Epithelial cell of esophagus (primary cell): Measurements from ENCODE around the gene STING1.

ENCODE experiments used
- DNase-seq: peaks from one replicate; pipeline ENCODE4 v3.0.0; 2010; ENCODE audit warnings: low read depth
- H3K4me3 ChIP-seq: 2 replicates; pipeline ENCODE4 v1.5.1; 2011; ENCODE audit warnings: mild to moderate bottlenecking, low read length, control low read depth
- TF ChIP-seq, protein P1 (sequence below): IDR thresholded peaks from 2 replicates; pipeline ENCODE4 v1.5.1; 2011; ENCODE audit warnings: low read depth, mild to moderate bottlenecking, low read length, control low read depth, inconsistent platforms; ENCODE audit not compliant: insufficient read depth; ENCODE audit errors: missing control alignments

STING1 gene

GRCh38 chr5:139468421-139468931 is 14.1 kb downstream of the STING1 start:
- no peak overlapping the region for H3K4me3 ChIP-seq
- TF ChIP-seq, protein P1, sequence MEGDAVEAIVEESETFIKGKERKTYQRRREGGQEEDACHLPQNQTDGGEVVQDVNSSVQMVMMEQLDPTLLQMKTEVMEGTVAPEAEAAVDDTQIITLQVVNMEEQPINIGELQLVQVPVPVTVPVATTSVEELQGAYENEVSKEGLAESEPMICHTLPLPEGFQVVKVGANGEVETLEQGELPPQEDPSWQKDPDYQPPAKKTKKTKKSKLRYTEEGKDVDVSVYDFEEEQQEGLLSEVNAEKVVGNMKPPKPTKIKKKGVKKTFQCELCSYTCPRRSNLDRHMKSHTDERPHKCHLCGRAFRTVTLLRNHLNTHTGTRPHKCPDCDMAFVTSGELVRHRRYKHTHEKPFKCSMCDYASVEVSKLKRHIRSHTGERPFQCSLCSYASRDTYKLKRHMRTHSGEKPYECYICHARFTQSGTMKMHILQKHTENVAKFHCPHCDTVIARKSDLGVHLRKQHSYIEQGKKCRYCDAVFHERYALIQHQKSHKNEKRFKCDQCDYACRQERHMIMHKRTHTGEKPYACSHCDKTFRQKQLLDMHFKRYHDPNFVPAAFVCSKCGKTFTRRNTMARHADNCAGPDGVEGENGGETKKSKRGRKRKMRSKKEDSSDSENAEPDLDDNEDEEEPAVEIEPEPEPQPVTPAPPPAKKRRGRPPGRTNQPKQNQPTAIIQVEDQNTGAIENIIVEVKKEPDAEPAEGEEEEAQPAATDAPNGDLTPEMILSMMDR: no peak
- peak; percentile 28 for DNase-seq

DNA sequence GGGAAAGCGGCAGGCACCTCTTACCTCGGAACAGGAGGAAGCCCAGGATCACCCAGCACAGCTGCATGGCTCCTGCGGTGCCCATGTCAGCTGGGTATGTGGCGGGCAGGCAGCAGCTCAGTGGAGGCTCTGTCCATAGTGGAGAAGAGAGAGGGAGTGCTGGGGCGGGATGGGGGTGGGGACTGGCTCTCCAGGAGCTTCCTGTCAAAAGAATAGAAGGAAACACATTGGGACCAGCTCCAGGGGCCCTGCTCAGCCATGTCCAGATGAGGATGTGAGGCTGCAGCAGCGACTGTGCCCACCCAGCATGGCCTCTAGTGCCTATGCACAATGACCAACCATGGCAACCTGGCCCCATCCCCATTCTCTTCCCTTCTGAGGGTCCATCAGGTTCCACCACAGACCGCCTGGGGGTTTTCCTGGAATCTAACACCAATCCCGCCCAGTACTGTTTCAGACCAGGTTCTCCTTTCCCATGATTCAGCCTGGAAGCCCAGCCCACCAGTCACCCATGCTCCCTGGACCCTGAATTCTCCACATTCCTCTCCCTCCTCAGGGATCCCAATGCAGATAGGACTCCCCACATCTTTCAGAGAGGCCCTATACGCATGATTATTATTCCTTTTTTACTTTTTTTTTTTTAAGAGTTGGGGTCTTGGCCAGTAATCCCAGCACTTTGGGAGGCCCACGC is 19.8 kb downstream of the STING1 start, which contains the start of gene ECSCR:
ECSCR (minus strand) TSS at position 158 of the 691 bp plus-strand sequence; CDS start at position 85, 73 bp downstream.
- no peak within 1 kb of the TSS for H3K4me3 ChIP-seq
- DNase-seq: no peak
- TF ChIP-seq, protein P1: no peak

DNA sequence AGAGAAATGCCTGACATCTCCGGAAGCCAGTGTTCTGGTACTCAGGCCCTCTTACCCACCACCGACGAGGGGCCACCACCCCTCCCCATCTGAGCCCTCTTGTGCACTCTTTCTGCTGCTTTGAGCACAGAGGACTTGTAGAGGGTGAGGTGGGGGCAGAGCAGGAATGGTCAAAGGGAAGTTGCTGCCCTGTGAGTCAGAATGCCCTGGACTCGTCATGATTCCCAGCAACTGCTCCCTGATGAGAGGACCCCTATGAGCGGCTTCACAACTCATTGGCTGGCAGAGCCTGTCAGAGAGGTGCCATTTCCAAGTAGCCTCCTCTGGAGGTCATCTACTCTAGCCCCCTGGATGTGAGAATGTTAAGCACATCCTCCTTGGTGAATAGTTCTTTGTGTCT is 20.9 kb downstream of the STING1 start:
- H3K4me3 ChIP-seq: no peak overlapping the region
- DNase-seq: peak; percentile 12
- TF ChIP-seq, protein P1: no peak

DNA sequence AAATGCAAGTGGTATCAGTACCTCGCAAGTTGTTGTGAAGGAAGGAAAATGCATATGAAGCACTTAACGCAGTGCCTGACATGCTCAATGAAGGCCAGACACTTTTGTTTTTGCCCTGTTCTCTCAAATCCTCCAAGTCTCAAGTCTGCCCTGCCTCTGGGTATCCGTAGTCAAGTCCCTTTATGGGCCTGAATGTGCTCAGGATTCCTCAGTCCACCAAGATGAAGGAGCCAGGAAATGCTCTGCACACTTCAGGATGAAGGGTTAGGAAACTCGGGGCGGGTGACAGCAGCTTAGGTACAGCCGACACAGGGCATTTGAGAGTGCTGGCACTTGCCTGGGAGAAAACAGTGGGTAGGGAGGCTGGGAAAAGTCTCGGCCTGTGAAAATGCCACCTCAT is 21.4 kb downstream of the STING1 start:
- TF ChIP-seq, protein P1: no peak
- H3K4me3 ChIP-seq: no peak overlapping the region
- no peak for DNase-seq

- TF ChIP-seq, protein P1: no peak
- DNase-seq: no peak
- no peak overlapping the region for H3K4me3 ChIP-seq
Observed at GRCh38 chr5:139460455-139460854, 22.1 kb downstream of the STING1 start.

- TF ChIP-seq, protein P1: no peak
- peak; percentile 39 for DNase-seq
- no peak overlapping the region for H3K4me3 ChIP-seq
Observed at GRCh38 chr5:139459451-139459934, 23.1 kb downstream of the STING1 start.
